H1 (cell line): ENCODE measurements around the gene USH2A. TPM values are rescaled to one million over a fixed set of nuclear protein-coding genes. Genes with fewer than 3 reads are reported as not detected.

Experiments
- CTCF ChIA-PET: fragments of 300-600 bp; sonication (Branson Sonifier 250); formaldehyde crosslinking; loops from one replicate; lab custom pipeline; 2021; ENCODE audit not compliant: partially characterized antibody; lab: Charles Lee
- POLR2A ChIA-PET: fragments of 300-600 bp; sonication (Branson Sonifier 250); formaldehyde crosslinking; loops from one replicate; lab custom pipeline; 2021; ENCODE audit warnings: inconsistent platforms; ENCODE audit not compliant: partially characterized antibody; lab: Charles Lee
- DNase-seq, 2 experiments: peaks; one replicate each; pipeline versions ENCODE4 v3.0.0 to v3.0.0-alpha.2; 2010 to 2022; ENCODE audit warnings: low spot score in 2 of 2, low read depth in 1 of 2, mixed read lengths in 1 of 2
- FAIRE-seq: peaks from 2 replicates; lab custom pipeline; 2011; peaks lifted over from hg19 to GRCh38; lab: Jason Lieb, UNC
- H2AFZ ChIP-seq: 2 replicates; pipeline ENCODE4 v1.8.1; 2012; ENCODE audit warnings: low read length, inconsistent platforms
- H2AK5ac ChIP-seq: 2 replicates; pipeline ENCODE4 v1.6.1; 2013; ENCODE audit warnings: low read depth, low read length
- H2BK120ac ChIP-seq: replicated peaks from 2 replicates; pipeline ENCODE3; 2013; ENCODE audit warnings: low read depth, low read length, inconsistent platforms
- H2BK12ac ChIP-seq: 2 replicates; pipeline ENCODE4 v1.6.1; 2013; ENCODE audit warnings: low read depth, low read length
- H2BK15ac ChIP-seq: 2 replicates; pipeline ENCODE4 v1.6.1; 2013; ENCODE audit warnings: low read length
- H2BK20ac ChIP-seq: 2 replicates; pipeline ENCODE4 v1.6.1; 2013; ENCODE audit warnings: low read length
- H2BK5ac ChIP-seq: 2 replicates; pipeline ENCODE4 v1.6.1; 2013; ENCODE audit warnings: low read depth, low read length
- H3K14ac ChIP-seq: 2 replicates; pipeline ENCODE4 v1.6.1; 2013; ENCODE audit warnings: inconsistent platforms; ENCODE audit not compliant: insufficient read length
- H3K18ac ChIP-seq: 2 replicates; pipeline ENCODE4 v1.6.1; 2013; ENCODE audit warnings: low read length; ENCODE audit errors: extremely low read depth
- H3K23ac ChIP-seq: 2 replicates; pipeline ENCODE4 v1.6.1; 2013; ENCODE audit warnings: inconsistent platforms; ENCODE audit not compliant: insufficient read length
- H3K23me2 ChIP-seq: 2 replicates; pipeline ENCODE4 v1.6.1; 2013; ENCODE audit warnings: low read depth, low read length
- H3K27ac ChIP-seq: 2 replicates; pipeline ENCODE4 v1.6.1; 2011; ENCODE audit warnings: low read depth, low read length, inconsistent platforms
- H3K27me3 ChIP-seq, 4 experiments: replicated peaks in 1 of 4; 1 replicate in 1 of 4; 2 replicates in 3 of 4; pipeline versions ENCODE4 v1.6.1 to v1.8.1; 2011 to 2013; ENCODE audit warnings: low read length in 3 of 4, mild to moderate bottlenecking in 3 of 4, inconsistent platforms in 2 of 4, mixed read lengths in 2 of 4, moderate library complexity in 1 of 4; ENCODE audit not compliant: control insufficient read depth in 3 of 4, insufficient read depth in 3 of 4; ENCODE audit errors: extremely low read depth in 1 of 4
- H3K36me3 ChIP-seq, 4 experiments: 2 replicates each; pipeline versions ENCODE4 v1.6.1 to v1.8.1; 2011 to 2013; ENCODE audit warnings: mild to moderate bottlenecking in 4 of 4, low read length in 3 of 4, moderate library complexity in 2 of 4, control low read depth in 1 of 4, inconsistent platforms in 1 of 4; ENCODE audit not compliant: insufficient read depth in 4 of 4, control insufficient read depth in 2 of 4
- H3K4ac ChIP-seq: replicated peaks from 2 replicates; pipeline ENCODE3; 2013; ENCODE audit warnings: low read length, low read depth, mixed read lengths, inconsistent platforms; ENCODE audit not compliant: insufficient read length
- H3K4me1 ChIP-seq, 4 experiments: replicated peaks in 1 of 4; 1 replicate in 1 of 4; 2 replicates in 3 of 4; pipeline versions ENCODE4 v1.6.1 to v1.8.1; 2011 to 2013; ENCODE audit warnings: low read length in 3 of 4, inconsistent platforms in 2 of 4, mixed read lengths in 1 of 4; ENCODE audit not compliant: insufficient read depth in 4 of 4, control insufficient read depth in 3 of 4
- H3K4me2 ChIP-seq, 2 experiments: 2 replicates each; pipeline versions ENCODE4 v1.6.1 to v1.8.1; 2011 to 2013; ENCODE audit warnings: low read depth in 2 of 2, low read length in 2 of 2, control low read depth in 1 of 2, inconsistent platforms in 1 of 2, mild to moderate bottlenecking in 1 of 2; ENCODE audit not compliant: insufficient read depth in 1 of 2
- H3K4me3 ChIP-seq, 4 experiments: fragments of 200-600, 300-600 bp in 1 of 4; sonication (generic), shearing (Covaris generic), sonication (Bioruptor Twin) in 1 of 4; 2 replicates each; pipeline versions ENCODE4 v1.5.1 to v1.8.1; 2011 to 2016; ENCODE audit warnings: low read length in 4 of 4, low read depth in 3 of 4, control low read depth in 2 of 4, inconsistent platforms in 2 of 4, mild to moderate bottlenecking in 2 of 4, mixed read lengths in 1 of 4, moderate library complexity in 1 of 4; ENCODE audit not compliant: insufficient read depth in 2 of 4; ENCODE audit errors: extremely low read depth in 1 of 4
- H3K56ac ChIP-seq: replicated peaks from 2 replicates; pipeline ENCODE3; 2013; ENCODE audit warnings: low read depth, mild to moderate bottlenecking, mixed read lengths, low read length, inconsistent platforms; ENCODE audit not compliant: insufficient read length
- H3K79me1 ChIP-seq: 2 replicates; pipeline ENCODE4 v1.6.1; 2013; ENCODE audit warnings: low read depth, low read length, control low read depth
- H3K79me2 ChIP-seq, 2 experiments: 2 replicates each; pipeline versions ENCODE4 v1.6.1 to v1.8.1; 2012 to 2013; ENCODE audit warnings: low read length in 2 of 2, mild to moderate bottlenecking in 2 of 2, inconsistent platforms in 1 of 2; ENCODE audit not compliant: insufficient read depth in 2 of 2, control insufficient read depth in 1 of 2
- H3K9ac ChIP-seq, 4 experiments: replicated peaks in 1 of 4; 1 replicate in 1 of 4; 2 replicates in 3 of 4; pipeline versions ENCODE4 v1.6.1 to v1.8.1; 2011 to 2013; ENCODE audit warnings: low read depth in 3 of 4, low read length in 3 of 4, control low read depth in 2 of 4, mild to moderate bottlenecking in 2 of 4, moderate library complexity in 2 of 4, inconsistent platforms in 1 of 4; ENCODE audit errors: extremely low read depth in 1 of 4
- H3K9me3 ChIP-seq, 2 experiments: 2 replicates each; pipeline versions ENCODE4 v1.6.1 to v1.8.1; 2012 to 2013; ENCODE audit warnings: mild to moderate bottlenecking in 2 of 2, moderate library complexity in 2 of 2, control low read depth in 1 of 2, inconsistent platforms in 1 of 2, low read depth in 1 of 2, low read length in 1 of 2, mixed read lengths in 1 of 2; ENCODE audit not compliant: insufficient read depth in 2 of 2
- H4K20me1 ChIP-seq, 2 experiments: replicated peaks in 1 of 2; 2 replicates each; pipeline versions ENCODE3 to v1.8.1; 2011 to 2013; ENCODE audit warnings: inconsistent platforms in 2 of 2, low read length in 2 of 2, mild to moderate bottlenecking in 1 of 2; ENCODE audit not compliant: insufficient read depth in 2 of 2, control insufficient read depth in 1 of 2
- H4K5ac ChIP-seq: 2 replicates; pipeline ENCODE4 v1.6.1; 2013; ENCODE audit warnings: low read length, low read depth, mixed read lengths, inconsistent platforms; ENCODE audit not compliant: insufficient read length
- H4K8ac ChIP-seq: 2 replicates; pipeline ENCODE4 v1.8.0; 2013; ENCODE audit warnings: mild to moderate bottlenecking, moderate library complexity, low read length, inconsistent platforms; ENCODE audit not compliant: insufficient read depth; ENCODE audit errors: extremely low read depth
- H4K91ac ChIP-seq: replicated peaks from 2 replicates; pipeline ENCODE3; 2013; ENCODE audit warnings: low read length, mixed read lengths, inconsistent platforms; ENCODE audit not compliant: insufficient read length
- CHD2 ChIP-seq: IDR thresholded peaks from 2 replicates; pipeline ENCODE4 v1.6.1; 2012; ENCODE audit warnings: low read length, improper control_type of control experiment
- CTCF ChIP-seq, 3 experiments: IDR thresholded peaks; 1 replicate in 2 of 3; 2 replicates in 1 of 3; pipeline versions ENCODE4 v1.5.1 to v1.6.1; 2011; ENCODE audit warnings: low read length in 3 of 3, mild to moderate bottlenecking in 3 of 3, inconsistent platforms in 2 of 3, low read depth in 1 of 3, moderate library complexity in 1 of 3; ENCODE audit not compliant: insufficient read depth in 1 of 3; ENCODE audit errors: control extremely low read depth in 1 of 3
- GABPA ChIP-seq: IDR thresholded peaks from 2 replicates; pipeline ENCODE4 v1.6.1; 2011; ENCODE audit warnings: mild to moderate bottlenecking, low read length, moderate library complexity, borderline replicate concordance; ENCODE audit not compliant: insufficient read depth
- KDM4A ChIP-seq: IDR thresholded peaks from one replicate; pipeline ENCODE4 v1.7.1; 2012; ENCODE audit warnings: low read depth, mild to moderate bottlenecking, moderate library complexity, low read length, inconsistent platforms; ENCODE audit not compliant: severe bottlenecking
- POLR2AphosphoS5 ChIP-seq: IDR thresholded peaks from 2 replicates; pipeline ENCODE4 v1.6.1; 2011; ENCODE audit warnings: low read depth, low read length
- RAD21 ChIP-seq, 2 experiments: IDR thresholded peaks in 1 of 2; conservative IDR thresholded peaks in 1 of 2; 2 replicates each; pipeline ENCODE4 v1.6.1; 2011; ENCODE audit warnings: low read depth in 2 of 2, low read length in 2 of 2, improper control_type of control experiment in 1 of 2, inconsistent platforms in 1 of 2, mild to moderate bottlenecking in 1 of 2, moderate library complexity in 1 of 2
- TAF1 ChIP-seq: IDR thresholded peaks from 2 replicates; pipeline ENCODE4 v1.6.1; 2011; ENCODE audit warnings: mild to moderate bottlenecking, low read depth, low read length
- TCF12 ChIP-seq: IDR thresholded peaks from 2 replicates; pipeline ENCODE4 v1.6.1; 2011; ENCODE audit warnings: low read depth, mild to moderate bottlenecking, low read length
- TEAD4 ChIP-seq: IDR thresholded peaks from 2 replicates; pipeline ENCODE4 v1.6.1; 2012; ENCODE audit warnings: low read depth, low read length, inconsistent platforms, mixed read lengths
- YY1 ChIP-seq: IDR thresholded peaks from 2 replicates; pipeline ENCODE4 v1.6.1; 2011; ENCODE audit warnings: low read depth, mild to moderate bottlenecking, low read length
- WGBS, 2 experiments: shearing (Covaris generic) in 1 of 2; methylation state at CpG; one replicate each; pipeline versions ENCODE4 v1.1.6 to v1.1.7; 2013 to 2015; ENCODE audit warnings: low lambda C conversion rate in 2 of 2, mixed read lengths in 2 of 2, inconsistent platforms in 1 of 2, low coverage in 1 of 2, missing lambda C conversion rate in 1 of 2; ENCODE audit not compliant: insufficient replicate concordance in 2 of 2, insufficient coverage in 1 of 2, insufficient read length in 1 of 2; ENCODE audit errors: extremely low coverage in 1 of 2, missing lambda C conversion rate in 1 of 2; 5-methylcytosine and 5-hydroxymethylcytosine counted together
- polyA plus RNA-seq, 7 experiments: library from polyadenylated mRNA; depleted of rRNA in 3 of 7; stranded (reverse) in 5 of 7; unstranded in 2 of 7; fragments of >200 nt in 5 of 7; fragments of 200-250 nt in 2 of 7; gene quantifications; 1 replicate in 5 of 7; 2 replicates in 1 of 7; 4 replicates in 1 of 7; pipeline versions ENCODE4 v1.2.1 to v1.2.3, GENCODE V29; 2011 to 2013; ENCODE audit warnings: missing spikeins in 2 of 7, mixed read lengths in 2 of 7
- total RNA-seq: library from RNA; stranded (reverse); fragmentation: NEBNext Ultra II Directional; extraction: Animal tissue kit (Norgen Biotek cat#: 25700); gene quantifications from 2 replicates; pipeline ENCODE4 v1.2.1, GENCODE V29; 2021

USH2A gene
- total and polyA plus RNA-seq, 2 of the 8 experiments (the other 6 are each of a cell fraction or from before 2014, with no cell fraction given): 0.02 to 0.17 TPM

GRCh38 chr1:215971793-215972441 lies 451.3 kb downstream of the USH2A start:
- DNase-seq: no peak
- CTCF ChIA-PET: interaction anchor here (0.7 to 2.6 kb wide), 5 partner anchors 10 to 15 kb away, joined by 3 to 7 read pairs (median 4); no protein-coding TSS in a partner anchor

More at GRCh38 chr1:215971793-215972441, 451.3 kb downstream of the USH2A start:
- no peak overlapping the region for H4K8ac ChIP-seq
- H3K36me3 ChIP-seq: no peaks in the 10 kb centered on the region
- H3K79me2 ChIP-seq: no peaks in the 10 kb centered on the region
- H3K56ac ChIP-seq: no peak overlapping the region
- H2BK5ac ChIP-seq: no peak overlapping the region
- H3K9me3 ChIP-seq: no peaks in the 10 kb centered on the region
- POLR2A ChIA-PET: no interaction called here
- 80% methylated on average over 10 of the region's 10 CpGs; no CpG with 5 or more reads in 1 of the 2 experiments for WGBS, 2 experiments
- H3K18ac ChIP-seq: no peak overlapping the region
- H2BK12ac ChIP-seq: no peak overlapping the region
- H3K27me3 ChIP-seq: no peaks in the 10 kb centered on the region
- no peak overlapping the region for H2AFZ ChIP-seq
- H4K5ac ChIP-seq: no peak overlapping the region
- H2BK15ac ChIP-seq: no peak overlapping the region
- H2BK120ac ChIP-seq: no peak overlapping the region
- no peak overlapping the region for H3K4me2 ChIP-seq
- H3K14ac ChIP-seq: no peak overlapping the region
- H3K4me1 ChIP-seq: no peaks in the 10 kb centered on the region
- no peak for FAIRE-seq
- H3K23ac ChIP-seq: no peak overlapping the region
- no peaks in the 10 kb centered on the region for H4K20me1 ChIP-seq
- no peak overlapping the region for H3K27ac ChIP-seq
- no peaks in the 10 kb centered on the region for H3K79me1 ChIP-seq
- no peak overlapping the region for H2BK20ac ChIP-seq
- H3K9ac ChIP-seq: no peak overlapping the region
- H2AK5ac ChIP-seq: no peak overlapping the region
- H3K23me2 ChIP-seq: no peaks in the 10 kb centered on the region
- H3K4ac ChIP-seq: no peak overlapping the region
- H4K91ac ChIP-seq: no peak overlapping the region
- TF ChIP-seq CTCF (IDR thresholded peaks at IDR 0.05; ENCODE audit: control extremely low read depth in 1 of 3, insufficient read depth in 1 of 3, low read depth in 1 of 3, low read length in 3 of 3) (peak in 1 of 3 experiments; percentile 31; a peak in 1 of 4 replicates), CHD2 (no peak), GABPA (no peak), TEAD4 (peak; percentile 54; the same call in 1 of the 2 replicates), TAF1 (no peak), RAD21 (IDR thresholded peaks at IDR 0.05 in 1 of 2, conservative IDR thresholded peaks at IDR 0.05 in 1 of 2; ENCODE audit: low read depth in 2 of 2, low read length in 2 of 2) (peak in 1 of 2 experiments; percentile 19; a peak in 1 of 4 replicates), KDM4A (no peak), YY1 (no peak), POLR2AphosphoS5 (no peak), TCF12 (0 out of 2 replicates have a peak, but pooled peaks have one; percentile 71)
- H3K4me3 ChIP-seq: no peak overlapping the region
